PC-9 (cell line): ENCODE results near the gene TMEM151B. TPM values are rescaled to one million over a fixed set of nuclear protein-coding genes. Genes with fewer than 3 reads are reported as not detected.
"Not testable (repeated sequence)": the region's sequence is repeated elsewhere in the genome, so short reads cannot be mapped to it uniquely, and the experiment has no call there.

Source experiments
- BruUV-seq: library from RNA; stranded (reverse); fragments of 400-500 nt; replicated peaks from 2 replicates; lab custom pipeline; 2021; lab: Mats Ljungman, UMichigan
- CTCF ChIA-PET: fragments of 300-600 bp; sonication (Branson Sonifier 250); formaldehyde crosslinking; loops from one replicate; lab custom pipeline; 2022; ENCODE audit warnings: antibody characterized with exemption; lab: Charles Lee
- POLR2A ChIA-PET: fragments of 300-600 bp; sonication (Branson Sonifier 250); formaldehyde crosslinking; loops from one replicate; lab custom pipeline; 2022; ENCODE audit warnings: antibody characterized with exemption; ENCODE audit not compliant: unreplicated experiment; lab: Charles Lee
- DNase-seq, 2 experiments: peaks; one replicate each; pipeline versions ENCODE4 v3.0.0 to v3.0.0-alpha.2; 2015 to 2022; ENCODE audit warnings: mixed read lengths in 1 of 2
- H2AFZ ChIP-seq: fragments of 200-600 bp; sonication (generic); 2 replicates; pipeline ENCODE4 v1.8.1; 2017; ENCODE audit warnings: antibody characterized with exemption
- H3F3A ChIP-seq: fragments of 200-600 bp; sonication (generic); 2 replicates; pipeline ENCODE4 v1.8.1; 2017; ENCODE audit warnings: antibody characterized with exemption, mild to moderate bottlenecking, low read depth; ENCODE audit not compliant: insufficient read depth
- H3K27ac ChIP-seq: fragments of 200-600 bp; sonication (generic); 2 replicates; pipeline ENCODE4 v1.6.1; 2016; ENCODE audit warnings: mixed run types
- H3K27me3 ChIP-seq: fragments of 200-600 bp; sonication (generic); 2 replicates; pipeline ENCODE4 v1.6.1; 2016; ENCODE audit warnings: low read depth, mixed run types; ENCODE audit not compliant: insufficient read depth
- H3K36me3 ChIP-seq: fragments of 200-600 bp; sonication (generic); 2 replicates; pipeline ENCODE4 v1.6.1; 2016; ENCODE audit warnings: low read depth, mixed run types
- H3K4me1 ChIP-seq: fragments of 200-600 bp; sonication (generic); replicated peaks from 2 replicates; pipeline ENCODE4 v1.6.1; 2016; ENCODE audit warnings: mixed run types; ENCODE audit not compliant: insufficient read depth
- H3K4me2 ChIP-seq: fragments of 200-600 bp; sonication (generic); 2 replicates; pipeline ENCODE4 v1.6.1; 2017; ENCODE audit warnings: mixed run types
- H3K4me3 ChIP-seq: fragments of 200-600 bp; sonication (generic); 2 replicates; pipeline ENCODE4 v1.6.1; 2016; ENCODE audit warnings: mixed run types
- H3K79me2 ChIP-seq: fragments of 200-600 bp; sonication (generic); 2 replicates; pipeline ENCODE4 v1.6.1; 2017; ENCODE audit warnings: low read depth, mixed run types
- H3K9me2 ChIP-seq: fragments of 200-600 bp; sonication (generic); 2 replicates; pipeline ENCODE4 v1.8.1; 2017; ENCODE audit warnings: mild to moderate bottlenecking; ENCODE audit not compliant: insufficient read depth
- H3K9me3 ChIP-seq: fragments of 200-600 bp; sonication (generic); 2 replicates; pipeline ENCODE4 v1.8.1; 2016; ENCODE audit warnings: low read depth; ENCODE audit not compliant: insufficient read depth
- H4K20me1 ChIP-seq: fragments of 200-600 bp; sonication (generic); 2 replicates; pipeline ENCODE4 v1.8.1; 2017; ENCODE audit not compliant: insufficient read depth
- CTCF ChIP-seq: fragments of 200-600 bp; sonication (generic); conservative IDR thresholded peaks from 2 replicates; pipeline ENCODE4 v1.6.1; 2017; ENCODE audit warnings: mixed run types, antibody characterized with exemption, mild to moderate bottlenecking, moderate library complexity
- EZH2 ChIP-seq: fragments of 200-600 bp; sonication (generic); IDR thresholded peaks from 2 replicates; pipeline ENCODE4 v1.8.0; 2017; ENCODE audit warnings: antibody characterized with exemption, low read depth
- intact Hi-C: fragments of 100-400 bp; cut with micrococcal nuclease; formaldehyde crosslinking; loops from one replicate; pipeline ENCODE4 v1.10.0; 2022; ENCODE audit not compliant: unreplicated experiment
- total RNA-seq: library from RNA; stranded (reverse); gene quantifications from 2 replicates; pipeline ENCODE4 v1.2.3, GENCODE V29; 2021

Gene TMEM151B
- total RNA-seq, 1 experiment from 2014 or later, result not detected

- BruUV-seq, result no TSS peak
- H3K27ac ChIP-seq, result no peak overlapping the region
- no peaks in the 10 kb centered on the region for H4K20me1 ChIP-seq
- intact Hi-C loops, result no loop called here
- H3K9me3 ChIP-seq, result no peaks in the 10 kb centered on the region
- ChIA-PET POLR2A (no interaction called here), CTCF (no interaction called here)
- H3K9me2 ChIP-seq, result no peaks in the 10 kb centered on the region
- peaks cover 15% of the 10 kb centered on the region for H3K79me2 ChIP-seq
- no peaks in the 10 kb centered on the region for H3F3A ChIP-seq
- peaks cover 43% of the 10 kb centered on the region for H3K27me3 ChIP-seq
- H3K36me3 ChIP-seq, result peaks cover 5% of the 10 kb centered on the region; the same call in 1 of the 2 replicates
- no peak overlapping the region for H3K4me2 ChIP-seq
- H2AFZ ChIP-seq, result no peak overlapping the region
- peaks cover 9% of the 10 kb centered on the region for H3K4me1 ChIP-seq
- H3K4me3 ChIP-seq, result no peak overlapping the region
- DNase-seq, result no peak
- TF ChIP-seq CTCF, result no peak
- TF ChIP-seq EZH2, result no peak
Observed at GRCh38 chr6:44315516-44315915, 45.3 kb downstream of the TMEM151B start.

- BruUV-seq, result no TSS peak
- no peak overlapping the region for H3K4me2 ChIP-seq
- no peak overlapping the region for H3K4me3 ChIP-seq
- H4K20me1 ChIP-seq, result no peaks in the 10 kb centered on the region
- no peak overlapping the region for H3K27ac ChIP-seq
- ChIA-PET POLR2A (interaction anchor here (0.6 kb wide), 1 partner anchor 594 kb away, joined by 4 read pairs; no protein-coding TSS in a partner anchor), CTCF (no interaction called here)
- no peak overlapping the region for H2AFZ ChIP-seq
- H3K4me1 ChIP-seq, result peaks cover 9% of the 10 kb centered on the region
- peaks cover 47% of the 10 kb centered on the region for H3K27me3 ChIP-seq
- peaks cover 15% of the 10 kb centered on the region for H3K79me2 ChIP-seq
- TF ChIP-seq EZH2 (no peak), CTCF (no peak)
- intact Hi-C loops, result no loop called here
- H3K36me3 ChIP-seq, result peaks cover under 1% of the 10 kb centered on the region; the same call in 1 of the 2 replicates
- H3K9me3 ChIP-seq, result no peaks in the 10 kb centered on the region
- no peaks in the 10 kb centered on the region for H3F3A ChIP-seq
- H3K9me2 ChIP-seq, result no peaks in the 10 kb centered on the region
- no peak for DNase-seq
Observed at GRCh38 chr6:44315951-44316350, 45.7 kb downstream of the TMEM151B start.

GRCh38 chr6:44316481-44316880, 46.2 kb downstream of the TMEM151B start:
- Histone ChIP-seq H3K9me2 (no peaks in the 10 kb centered on the region), H4K20me1 (no peaks in the 10 kb centered on the region), H3K27me3 (peaks cover 53% of the 10 kb centered on the region), H3F3A (no peaks in the 10 kb centered on the region), H2AFZ (no peak overlapping the region), H3K4me1 (peaks cover 9% of the 10 kb centered on the region), H3K27ac (no peak overlapping the region), H3K36me3 (no peaks in the 10 kb centered on the region), H3K79me2 (peaks cover 15% of the 10 kb centered on the region), H3K4me2 (no peak overlapping the region), H3K4me3 (no peak overlapping the region), H3K9me3 (no peaks in the 10 kb centered on the region)
- POLR2A ChIA-PET, result interaction anchor here (0.6 kb wide), 1 partner anchor 594 kb away, joined by 4 read pairs; no protein-coding TSS in a partner anchor
- BruUV-seq, result no TSS peak
- no peak for TF ChIP-seq CTCF
- TF ChIP-seq EZH2, result no peak
- DNase-seq, result no peak
- CTCF ChIA-PET, result no interaction called here
- intact Hi-C loops, result no loop called here

GRCh38 chr6:44317136-44317631, 46.9 kb downstream of the TMEM151B start:
- intact Hi-C loops, H3K4me3 ChIP-seq, H3K9me2 ChIP-seq, CTCF ChIA-PET, H3K9me3 ChIP-seq, H3K27ac ChIP-seq, DNase-seq, H2AFZ ChIP-seq, H3K4me2 ChIP-seq, POLR2A ChIA-PET, H3K36me3 ChIP-seq, H4K20me1 ChIP-seq, H3F3A ChIP-seq, H3K4me1 ChIP-seq, BruUV-seq, H3K79me2 ChIP-seq: not testable (repeated sequence)
- H3K27me3 ChIP-seq, result peaks cover 57% of the 10 kb centered on the region
